ENCODE results near the gene CASK.

Gene CASK

GRCh38 chrX:41789374-41789773 is 134.0 kb downstream of the CASK start (continued):
- TF ChIP-seq, protein P1, sequence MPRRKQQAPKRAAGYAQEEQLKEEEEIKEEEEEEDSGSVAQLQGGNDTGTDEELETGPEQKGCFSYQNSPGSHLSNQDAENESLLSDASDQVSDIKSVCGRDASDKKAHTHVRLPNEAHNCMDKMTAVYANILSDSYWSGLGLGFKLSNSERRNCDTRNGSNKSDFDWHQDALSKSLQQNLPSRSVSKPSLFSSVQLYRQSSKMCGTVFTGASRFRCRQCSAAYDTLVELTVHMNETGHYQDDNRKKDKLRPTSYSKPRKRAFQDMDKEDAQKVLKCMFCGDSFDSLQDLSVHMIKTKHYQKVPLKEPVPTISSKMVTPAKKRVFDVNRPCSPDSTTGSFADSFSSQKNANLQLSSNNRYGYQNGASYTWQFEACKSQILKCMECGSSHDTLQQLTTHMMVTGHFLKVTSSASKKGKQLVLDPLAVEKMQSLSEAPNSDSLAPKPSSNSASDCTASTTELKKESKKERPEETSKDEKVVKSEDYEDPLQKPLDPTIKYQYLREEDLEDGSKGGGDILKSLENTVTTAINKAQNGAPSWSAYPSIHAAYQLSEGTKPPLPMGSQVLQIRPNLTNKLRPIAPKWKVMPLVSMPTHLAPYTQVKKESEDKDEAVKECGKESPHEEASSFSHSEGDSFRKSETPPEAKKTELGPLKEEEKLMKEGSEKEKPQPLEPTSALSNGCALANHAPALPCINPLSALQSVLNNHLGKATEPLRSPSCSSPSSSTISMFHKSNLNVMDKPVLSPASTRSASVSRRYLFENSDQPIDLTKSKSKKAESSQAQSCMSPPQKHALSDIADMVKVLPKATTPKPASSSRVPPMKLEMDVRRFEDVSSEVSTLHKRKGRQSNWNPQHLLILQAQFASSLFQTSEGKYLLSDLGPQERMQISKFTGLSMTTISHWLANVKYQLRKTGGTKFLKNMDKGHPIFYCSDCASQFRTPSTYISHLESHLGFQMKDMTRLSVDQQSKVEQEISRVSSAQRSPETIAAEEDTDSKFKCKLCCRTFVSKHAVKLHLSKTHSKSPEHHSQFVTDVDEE (CRISPR knock-in tag; IDR thresholded peaks at IDR 0.05): no peak

DNA sequence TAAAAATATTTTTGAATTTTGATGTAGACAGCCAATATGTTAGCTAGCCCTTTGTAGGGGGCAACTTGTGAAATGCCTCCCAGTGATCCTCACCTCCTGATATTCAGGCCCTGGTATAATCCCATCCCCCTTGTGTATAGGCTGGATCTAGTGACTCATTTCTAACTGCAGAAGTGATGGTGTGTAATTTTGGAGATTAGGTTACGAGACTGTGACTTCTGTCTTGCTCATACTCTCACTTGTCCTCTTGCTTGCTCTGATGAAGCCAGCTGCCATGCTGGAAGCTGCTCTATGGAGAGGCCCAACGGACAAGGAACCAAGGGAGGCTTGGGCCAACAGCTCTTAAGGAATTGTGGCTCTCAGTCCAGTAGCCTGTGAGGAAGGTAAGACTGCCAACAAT is 137.7 kb downstream of the CASK start:
- ATAC-seq: no peak
- TF ChIP-seq TOX (CRISPR knock-in tag; IDR thresholded peaks at IDR 0.05; ENCODE audit: borderline replicate concordance): no peak
- TF ChIP-seq CREB5 (CRISPR knock-in tag; IDR thresholded peaks at IDR 0.05; ENCODE audit: low read depth): no peak
- no peak for TF ChIP-seq SNAI2 (CRISPR knock-in tag; IDR thresholded peaks at IDR 0.05)
- no peak for TF ChIP-seq PPARA (CRISPR knock-in tag; IDR thresholded peaks at IDR 0.05; ENCODE audit: borderline replicate concordance)

DNA sequence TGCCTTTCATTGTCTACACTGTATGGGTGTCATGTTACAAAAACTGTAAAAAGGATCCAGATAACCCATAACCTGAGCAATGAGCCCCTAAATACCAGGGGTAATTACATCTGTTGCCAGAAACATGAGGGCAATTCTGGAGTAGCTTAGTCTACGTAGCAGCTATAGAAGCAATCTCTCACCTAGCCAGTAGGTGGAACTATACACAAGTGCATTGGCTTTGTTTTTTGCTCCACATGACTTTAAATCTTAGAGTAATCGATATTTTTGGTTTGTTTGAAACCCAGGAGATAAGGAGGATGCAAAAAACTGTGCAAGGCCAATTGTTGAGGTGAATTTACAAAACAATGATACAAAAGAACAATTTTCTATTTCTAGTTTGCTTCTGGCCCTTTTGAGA is 141.9 kb downstream of the CASK start:
- ATAC-seq: peak; percentile 80
- TF ChIP-seq BACH2 (CRISPR knock-in tag; IDR thresholded peaks at IDR 0.05; ENCODE audit: borderline replicate concordance) (no peak), CSDC2 (CRISPR knock-in tag; IDR thresholded peaks at IDR 0.05) (no peak), TOX (CRISPR knock-in tag; IDR thresholded peaks at IDR 0.05; ENCODE audit: borderline replicate concordance) (no peak), ZNF8 (CRISPR knock-in tag; IDR thresholded peaks at IDR 0.05) (no peak), CREB5 (CRISPR knock-in tag; IDR thresholded peaks at IDR 0.05; ENCODE audit: low read depth) (no peak)

DNA sequence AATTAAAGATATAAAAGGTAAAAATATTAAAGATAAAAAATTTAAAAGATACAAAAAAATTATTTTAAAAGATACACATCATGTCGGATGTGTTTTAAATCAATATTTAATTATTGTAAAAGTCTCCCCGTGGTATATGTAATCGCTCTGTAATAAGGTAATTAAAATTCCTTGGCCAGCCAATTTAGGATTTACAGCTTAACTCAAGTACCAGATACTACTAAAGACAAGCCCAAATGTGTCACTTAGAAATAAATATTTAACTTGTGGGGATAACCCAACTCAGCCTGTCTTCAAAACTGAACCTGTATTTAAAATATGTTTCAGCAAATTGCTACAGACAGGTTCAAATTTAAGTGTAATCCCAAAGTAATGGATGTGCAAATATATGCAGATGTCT is 143.4 kb downstream of the CASK start:
- TF ChIP-seq CSDC2 (CRISPR knock-in tag; IDR thresholded peaks at IDR 0.05) (no peak), ZFP30 (CRISPR knock-in tag; IDR thresholded peaks at IDR 0.05) (no peak), ARNTL (CRISPR knock-in tag; IDR thresholded peaks at IDR 0.05; ENCODE audit: borderline replicate concordance, low read depth) (no peak), ZNF565 (CRISPR knock-in tag; conservative IDR thresholded peaks at IDR 0.05; ENCODE audit: low read depth) (no peak), ZFP3 (CRISPR knock-in tag; IDR thresholded peaks at IDR 0.05) (no peak), CSRNP3 (CRISPR knock-in tag; IDR thresholded peaks at IDR 0.05) (no peak), RARB (CRISPR knock-in tag; IDR thresholded peaks at IDR 0.05) (no peak), OSR1 (CRISPR knock-in tag; IDR thresholded peaks at IDR 0.05) (no peak)
- TF ChIP-seq, protein P2, sequence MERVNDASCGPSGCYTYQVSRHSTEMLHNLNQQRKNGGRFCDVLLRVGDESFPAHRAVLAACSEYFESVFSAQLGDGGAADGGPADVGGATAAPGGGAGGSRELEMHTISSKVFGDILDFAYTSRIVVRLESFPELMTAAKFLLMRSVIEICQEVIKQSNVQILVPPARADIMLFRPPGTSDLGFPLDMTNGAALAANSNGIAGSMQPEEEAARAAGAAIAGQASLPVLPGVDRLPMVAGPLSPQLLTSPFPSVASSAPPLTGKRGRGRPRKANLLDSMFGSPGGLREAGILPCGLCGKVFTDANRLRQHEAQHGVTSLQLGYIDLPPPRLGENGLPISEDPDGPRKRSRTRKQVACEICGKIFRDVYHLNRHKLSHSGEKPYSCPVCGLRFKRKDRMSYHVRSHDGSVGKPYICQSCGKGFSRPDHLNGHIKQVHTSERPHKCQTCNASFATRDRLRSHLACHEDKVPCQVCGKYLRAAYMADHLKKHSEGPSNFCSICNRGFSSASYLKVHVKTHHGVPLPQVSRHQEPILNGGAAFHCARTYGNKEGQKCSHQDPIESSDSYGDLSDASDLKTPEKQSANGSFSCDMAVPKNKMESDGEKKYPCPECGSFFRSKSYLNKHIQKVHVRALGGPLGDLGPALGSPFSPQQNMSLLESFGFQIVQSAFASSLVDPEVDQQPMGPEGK (CRISPR knock-in tag; IDR thresholded peaks at IDR 0.05; ENCODE audit: borderline replicate concordance): no peak
- TF ChIP-seq, protein P1 (CRISPR knock-in tag; IDR thresholded peaks at IDR 0.05): no peak
- no peak for ATAC-seq

All from SK-N-SH treated with all-trans-retinoic acid at 6 μM for 48 hours (cell line).